ENCODE results near the gene IL1R1.

IL1R1 gene

DNA sequence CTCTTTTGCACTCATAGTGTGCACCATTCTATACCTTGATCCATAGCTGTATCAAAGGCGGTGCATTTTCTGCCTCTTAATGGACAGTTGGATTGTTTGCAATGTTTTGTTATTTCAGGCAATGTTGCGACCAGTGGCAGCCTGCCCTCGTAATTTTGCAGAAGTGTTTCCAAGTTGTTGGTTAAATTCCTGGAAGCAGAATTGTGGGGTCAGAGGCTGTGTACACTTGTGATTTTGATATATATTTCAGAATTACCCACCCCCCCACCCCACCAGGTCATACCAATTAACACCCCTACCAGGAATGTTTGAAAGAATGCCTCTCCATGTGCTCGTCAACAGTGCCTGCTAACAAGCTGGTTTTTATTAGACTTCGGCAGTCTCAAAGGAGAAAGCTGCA lies 32.4 kb upstream of the IL1R1 start:
- peaks cover 4% of the 10 kb centered on the region for H3K27me3 Mint-ChIP-seq (ENCODE audit: low read depth, poor library complexity)
- DNase-seq: no peak
- H3K4me3 Mint-ChIP-seq: no peak overlapping the region
- H3K36me3 Mint-ChIP-seq (ENCODE audit: low read depth): peaks cover 6% of the 10 kb centered on the region
- no peak overlapping the region for H3K27ac Mint-ChIP-seq
- peaks cover 51% of the 10 kb centered on the region for H3K4me1 Mint-ChIP-seq
- TF ChIP-seq, protein P1, sequence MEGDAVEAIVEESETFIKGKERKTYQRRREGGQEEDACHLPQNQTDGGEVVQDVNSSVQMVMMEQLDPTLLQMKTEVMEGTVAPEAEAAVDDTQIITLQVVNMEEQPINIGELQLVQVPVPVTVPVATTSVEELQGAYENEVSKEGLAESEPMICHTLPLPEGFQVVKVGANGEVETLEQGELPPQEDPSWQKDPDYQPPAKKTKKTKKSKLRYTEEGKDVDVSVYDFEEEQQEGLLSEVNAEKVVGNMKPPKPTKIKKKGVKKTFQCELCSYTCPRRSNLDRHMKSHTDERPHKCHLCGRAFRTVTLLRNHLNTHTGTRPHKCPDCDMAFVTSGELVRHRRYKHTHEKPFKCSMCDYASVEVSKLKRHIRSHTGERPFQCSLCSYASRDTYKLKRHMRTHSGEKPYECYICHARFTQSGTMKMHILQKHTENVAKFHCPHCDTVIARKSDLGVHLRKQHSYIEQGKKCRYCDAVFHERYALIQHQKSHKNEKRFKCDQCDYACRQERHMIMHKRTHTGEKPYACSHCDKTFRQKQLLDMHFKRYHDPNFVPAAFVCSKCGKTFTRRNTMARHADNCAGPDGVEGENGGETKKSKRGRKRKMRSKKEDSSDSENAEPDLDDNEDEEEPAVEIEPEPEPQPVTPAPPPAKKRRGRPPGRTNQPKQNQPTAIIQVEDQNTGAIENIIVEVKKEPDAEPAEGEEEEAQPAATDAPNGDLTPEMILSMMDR (IDR thresholded peaks at IDR 0.05): no peak
- peaks cover 19% of the 10 kb centered on the region for H3K9me3 Mint-ChIP-seq

DNA sequence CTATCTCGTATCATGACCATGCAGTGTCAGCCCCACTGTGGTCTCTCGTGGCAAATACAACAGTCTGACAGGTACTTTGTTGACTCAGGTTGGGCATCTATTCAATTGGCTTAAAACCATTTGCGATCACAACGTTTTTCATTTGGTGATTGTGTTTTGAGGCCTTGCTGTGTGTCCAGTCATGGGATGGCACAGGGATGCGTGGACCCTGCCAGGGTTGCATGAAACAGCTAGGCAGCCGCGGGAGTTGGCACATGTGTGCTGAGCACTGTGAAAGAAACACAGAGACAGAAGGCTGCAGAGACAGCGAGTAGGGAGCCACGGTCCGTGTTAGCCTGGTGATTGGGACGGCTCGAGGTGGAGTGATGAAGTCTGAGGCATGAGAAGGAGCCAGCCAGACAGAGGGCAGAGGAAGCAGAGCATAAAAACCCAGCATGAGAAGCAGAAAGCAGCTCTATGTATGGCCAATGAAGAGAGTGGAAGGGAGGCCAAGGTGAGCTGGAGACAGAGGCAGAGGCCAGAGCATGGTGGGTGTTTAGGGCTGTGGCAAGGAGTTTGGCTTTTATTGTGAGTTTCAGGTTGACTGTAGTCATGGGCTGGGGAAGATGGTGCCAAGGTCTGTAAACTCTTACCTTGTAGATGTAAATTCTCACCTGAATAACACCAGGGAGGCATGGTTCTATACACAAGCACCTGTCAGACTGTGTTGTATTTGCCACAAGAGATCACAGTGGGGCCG lies 31.8 kb upstream of the IL1R1 start:
- H3K4me3 Mint-ChIP-seq: no peak overlapping the region
- peaks cover 55% of the 10 kb centered on the region for H3K4me1 Mint-ChIP-seq
- H3K27ac Mint-ChIP-seq: no peak overlapping the region
- H3K36me3 Mint-ChIP-seq (ENCODE audit: low read depth): peaks cover 6% of the 10 kb centered on the region
- peaks cover 7% of the 10 kb centered on the region for H3K27me3 Mint-ChIP-seq (ENCODE audit: low read depth, poor library complexity)
- H3K9me3 Mint-ChIP-seq: peaks cover 22% of the 10 kb centered on the region
- TF ChIP-seq, protein P1 (IDR thresholded peaks at IDR 0.05): no peak
- no peak for DNase-seq

DNA sequence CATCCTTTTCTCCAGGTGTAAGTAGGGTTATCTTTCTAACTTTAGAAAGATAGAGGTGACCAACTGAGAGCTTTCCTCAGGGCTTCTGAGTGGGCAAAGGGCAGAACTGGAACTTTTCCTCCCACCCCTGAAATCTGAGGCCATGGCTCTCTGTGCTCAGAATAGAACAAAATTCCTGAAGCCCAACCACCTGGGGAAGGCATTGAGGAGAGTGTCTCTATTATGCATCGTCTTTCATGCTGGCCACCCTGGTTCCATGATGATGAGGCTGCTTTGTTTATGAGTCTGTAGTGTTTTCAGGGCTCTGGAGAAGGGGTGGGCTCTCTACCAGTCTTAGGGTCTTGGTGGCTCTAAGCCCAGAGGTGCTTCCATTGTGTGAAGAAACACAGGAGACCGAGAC lies 30.7 kb upstream of the IL1R1 start:
- Mint-ChIP-seq H3K27me3 (ENCODE audit: low read depth, poor library complexity) (peaks cover 7% of the 10 kb centered on the region), H3K4me3 (peak overlapping the region; percentile 44), H3K4me1 (peaks cover 54% of the 10 kb centered on the region), H3K27ac (peak overlapping the region; percentile 55), H3K36me3 (ENCODE audit: low read depth) (peaks cover 6% of the 10 kb centered on the region), H3K9me3 (peaks cover 30% of the 10 kb centered on the region)
- TF ChIP-seq, protein P1 (IDR thresholded peaks at IDR 0.05): no peak
- DNase-seq: no peak

DNA sequence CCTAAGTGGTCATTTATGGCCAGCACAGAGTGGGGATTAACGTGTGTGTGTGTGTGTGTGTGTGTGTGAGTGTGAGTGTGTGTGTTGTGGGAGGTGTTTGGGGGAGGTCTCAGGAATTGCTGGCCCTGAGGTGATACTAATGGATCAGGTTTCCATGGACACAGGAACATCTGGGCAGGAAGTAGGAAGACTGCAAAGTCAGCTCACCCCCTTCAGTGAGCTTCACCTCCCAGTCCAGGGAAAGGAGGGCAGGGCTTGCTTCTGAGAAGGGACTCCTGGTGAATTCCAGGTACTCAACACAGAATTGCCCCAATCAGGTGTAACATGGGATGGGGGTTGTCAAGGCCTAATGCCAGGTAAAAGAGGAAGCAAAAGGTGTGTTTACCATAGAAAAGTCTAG lies 30.3 kb upstream of the IL1R1 start:
- DNase-seq: no peak
- H3K27ac Mint-ChIP-seq: peak overlapping the region; percentile 55
- H3K4me3 Mint-ChIP-seq: peak overlapping the region; percentile 44
- peaks cover 58% of the 10 kb centered on the region for H3K4me1 Mint-ChIP-seq
- TF ChIP-seq, protein P1 (IDR thresholded peaks at IDR 0.05): no peak
- peaks cover 7% of the 10 kb centered on the region for H3K27me3 Mint-ChIP-seq (ENCODE audit: low read depth, poor library complexity)
- H3K9me3 Mint-ChIP-seq: peaks cover 30% of the 10 kb centered on the region
- H3K36me3 Mint-ChIP-seq (ENCODE audit: low read depth): peaks cover 6% of the 10 kb centered on the region

DNA sequence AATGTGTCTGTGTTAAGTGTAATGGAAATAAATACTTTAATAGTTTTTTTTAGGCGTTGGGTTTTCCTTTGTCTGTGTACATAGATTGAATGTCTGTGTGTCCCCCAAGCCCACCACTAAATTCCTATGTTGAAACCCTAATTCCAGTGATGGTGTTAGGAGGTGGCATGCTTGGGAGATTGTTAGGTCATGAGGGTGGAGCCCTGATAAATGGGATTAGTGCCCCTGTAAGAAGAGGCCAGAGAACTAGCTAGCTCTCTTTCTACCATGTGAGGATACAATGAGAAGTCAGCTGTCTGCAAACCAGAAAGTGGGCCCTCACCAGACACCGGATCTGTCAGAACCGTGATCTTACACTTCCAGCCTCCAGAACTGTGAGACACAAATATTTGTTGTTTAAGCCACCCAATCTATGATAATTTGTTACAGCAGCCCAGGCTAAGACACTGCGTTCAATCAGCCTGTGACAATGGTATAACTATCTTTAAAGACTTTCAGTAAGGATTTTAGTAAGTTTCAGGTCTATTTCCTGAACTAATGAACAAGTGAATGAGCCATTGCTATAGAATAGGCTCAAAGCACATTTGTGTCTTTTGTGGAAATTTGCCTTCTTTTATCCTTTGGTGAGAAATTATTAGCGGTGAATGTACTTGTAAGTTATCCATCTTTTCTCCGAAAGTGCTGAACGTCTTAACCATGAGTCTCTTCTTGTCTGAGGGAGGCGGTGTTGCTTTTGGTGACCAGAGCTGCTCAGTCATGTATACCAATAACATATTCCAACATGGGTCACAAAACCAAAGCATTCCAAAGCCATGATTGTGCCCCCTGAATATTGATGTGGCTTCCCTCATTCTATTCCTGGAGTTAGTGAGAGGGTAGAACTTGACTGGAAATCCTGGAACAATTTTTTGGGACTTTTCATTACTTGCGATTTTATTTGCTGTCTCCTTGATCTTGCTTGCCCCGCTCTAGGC lies 29.6 kb upstream of the IL1R1 start:
- Mint-ChIP-seq H3K4me1 (peaks cover 64% of the 10 kb centered on the region), H3K9me3 (peaks cover 33% of the 10 kb centered on the region), H3K27me3 (ENCODE audit: low read depth, poor library complexity) (peaks cover 7% of the 10 kb centered on the region), H3K27ac (peak overlapping the region; percentile 29), H3K4me3 (no peak overlapping the region), H3K36me3 (ENCODE audit: low read depth) (peaks cover 6% of the 10 kb centered on the region)
- TF ChIP-seq, protein P1 (IDR thresholded peaks at IDR 0.05): no peak
- no peak for DNase-seq

All from nephron progenitor cell (in vitro differentiated cells).